HUES64 (cell line): Measurements from ENCODE around the gene SH2D4B.

ENCODE experiments used
- H3K27ac ChIP-seq: 2 replicates; pipeline ENCODE4 v1.7.0; 2013; ENCODE audit warnings: low read depth, low read length, inconsistent platforms
- H3K27me3 ChIP-seq: 2 replicates; pipeline ENCODE4 v1.6.1; 2013; ENCODE audit warnings: mild to moderate bottlenecking, low read length; ENCODE audit not compliant: insufficient read depth
- H3K36me3 ChIP-seq: 2 replicates; pipeline ENCODE4 v1.6.1; 2013; ENCODE audit warnings: mild to moderate bottlenecking, low read length; ENCODE audit not compliant: insufficient read depth
- H3K4me1 ChIP-seq: 2 replicates; pipeline ENCODE4 v1.6.1; 2013; ENCODE audit warnings: mild to moderate bottlenecking, low read length, moderate library complexity; ENCODE audit not compliant: insufficient read depth
- H3K4me3 ChIP-seq: 2 replicates; pipeline ENCODE4 v1.5.1; 2013; ENCODE audit warnings: mild to moderate bottlenecking, low read length, moderate library complexity
- H3K9ac ChIP-seq: 2 replicates; pipeline ENCODE4 v1.6.1; 2013; ENCODE audit warnings: mild to moderate bottlenecking, low read depth, low read length
- H3K9me3 ChIP-seq: 2 replicates; pipeline ENCODE4 v1.6.1; 2013; ENCODE audit warnings: low read depth, low read length; ENCODE audit not compliant: insufficient read depth
- WGBS: fragments of 150-250, 120-280 bp; methylation state at CpG from one replicate; pipeline ENCODE4 v1.1.7; 2013; ENCODE audit warnings: missing lambda C conversion rate; 5-methylcytosine and 5-hydroxymethylcytosine counted together

The SH2D4B gene

GRCh38 chr10:80555415-80555814 lies 17.7 kb downstream of the SH2D4B start:
- Histone ChIP-seq H3K9me3 (no peaks in the 10 kb centered on the region), H3K9ac (no peak overlapping the region), H3K36me3 (no peaks in the 10 kb centered on the region), H3K27ac (no peak overlapping the region), H3K27me3 (no peaks in the 10 kb centered on the region), H3K4me3 (no peak overlapping the region), H3K4me1 (peaks cover 10% of the 10 kb centered on the region; the same call in 1 of the 2 replicates)
- 50% methylated on average over 5 of the region's 5 CpGs for WGBS

GRCh38 chr10:80561950-80562349 lies 24.2 kb downstream of the SH2D4B start:
- H3K27ac ChIP-seq, result no peak overlapping the region
- no peaks in the 10 kb centered on the region for H3K27me3 ChIP-seq
- H3K4me1 ChIP-seq, result no peaks in the 10 kb centered on the region
- no peak overlapping the region for H3K9ac ChIP-seq
- no peaks in the 10 kb centered on the region for H3K36me3 ChIP-seq
- no peaks in the 10 kb centered on the region for H3K9me3 ChIP-seq
- no peak overlapping the region for H3K4me3 ChIP-seq

- H3K4me3 ChIP-seq, result no peak overlapping the region
- 95% methylated on average over 2 of the region's 2 CpGs for WGBS
- no peaks in the 10 kb centered on the region for H3K4me1 ChIP-seq
These were observed 29.6 kb downstream of the SH2D4B start for GRCh38 chr10:80567292-80567691.

GRCh38 chr10:80569131-80569895 lies 31.6 kb downstream of the SH2D4B start:
- no peaks in the 10 kb centered on the region for H3K27me3 ChIP-seq
- H3K36me3 ChIP-seq, result no peaks in the 10 kb centered on the region
- H3K4me3 ChIP-seq, result no peak overlapping the region
- H3K9ac ChIP-seq, result no peak overlapping the region
- H3K9me3 ChIP-seq, result no peaks in the 10 kb centered on the region
- H3K4me1 ChIP-seq, result no peaks in the 10 kb centered on the region
- 95% methylated on average over 14 of the region's 15 CpGs for WGBS
- H3K27ac ChIP-seq, result no peak overlapping the region

More at GRCh38 chr10:80567292-80567691, 29.6 kb downstream of the SH2D4B start:
- H3K9ac ChIP-seq, result no peak overlapping the region
- no peaks in the 10 kb centered on the region for H3K36me3 ChIP-seq
- no peaks in the 10 kb centered on the region for H3K9me3 ChIP-seq
- H3K27me3 ChIP-seq, result no peaks in the 10 kb centered on the region
- no peak overlapping the region for H3K27ac ChIP-seq

GRCh38 chr10:80571352-80571751 lies 33.6 kb downstream of the SH2D4B start:
- no peak overlapping the region for H3K4me3 ChIP-seq
- no peaks in the 10 kb centered on the region for H3K4me1 ChIP-seq
- no peaks in the 10 kb centered on the region for H3K27me3 ChIP-seq
- no peaks in the 10 kb centered on the region for H3K9me3 ChIP-seq
- no peak overlapping the region for H3K27ac ChIP-seq
- no peaks in the 10 kb centered on the region for H3K36me3 ChIP-seq
- 97% methylated on average over 9 of the region's 9 CpGs for WGBS
- H3K9ac ChIP-seq, result no peak overlapping the region

GRCh38 chr10:80579181-80579763 lies 41.6 kb downstream of the SH2D4B start:
- Histone ChIP-seq H3K36me3 (no peaks in the 10 kb centered on the region), H3K4me1 (no peaks in the 10 kb centered on the region), H3K4me3 (no peak overlapping the region), H3K27me3 (no peaks in the 10 kb centered on the region), H3K9ac (no peak overlapping the region), H3K27ac (no peak overlapping the region), H3K9me3 (0 out of 2 replicates have a peak, but pooled peaks cover 4% of the 10 kb centered on the region)
- 67% methylated on average over 5 of the region's 5 CpGs for WGBS

GRCh38 chr10:80579849-80580637 lies 42.3 kb downstream of the SH2D4B start:
- Histone ChIP-seq H3K4me3 (no peak overlapping the region), H3K4me1 (no peaks in the 10 kb centered on the region), H3K27me3 (no peaks in the 10 kb centered on the region), H3K27ac (no peak overlapping the region), H3K9ac (no peak overlapping the region), H3K9me3 (0 out of 2 replicates have a peak, but pooled peaks cover 4% of the 10 kb centered on the region), H3K36me3 (no peaks in the 10 kb centered on the region)
- WGBS, result 93% methylated on average over 5 of the region's 5 CpGs

- 0 out of 2 replicates have a peak, but pooled peaks cover 4% of the 10 kb centered on the region for H3K9me3 ChIP-seq
- H3K27me3 ChIP-seq, result no peaks in the 10 kb centered on the region
- H3K4me1 ChIP-seq, result no peaks in the 10 kb centered on the region
- H3K9ac ChIP-seq, result no peak overlapping the region
- 91% methylated on average over 7 of the region's 7 CpGs for WGBS
- H3K36me3 ChIP-seq, result no peaks in the 10 kb centered on the region
- no peak overlapping the region for H3K4me3 ChIP-seq
- H3K27ac ChIP-seq, result no peak overlapping the region
These were observed 43.2 kb downstream of the SH2D4B start for GRCh38 chr10:80580638-80581468.

- no peaks in the 10 kb centered on the region for H3K4me1 ChIP-seq
- no peak overlapping the region for H3K27ac ChIP-seq
- no peaks in the 10 kb centered on the region for H3K36me3 ChIP-seq
- no peak overlapping the region for H3K9ac ChIP-seq
- no peak overlapping the region for H3K4me3 ChIP-seq
- 0 out of 2 replicates have a peak, but pooled peaks cover 4% of the 10 kb centered on the region for H3K9me3 ChIP-seq
- WGBS, result 95% methylated on average over 5 of the region's 5 CpGs
- no peaks in the 10 kb centered on the region for H3K27me3 ChIP-seq
These were observed 43.8 kb downstream of the SH2D4B start for GRCh38 chr10:80581469-80581835.

- Histone ChIP-seq H3K27me3 (no peaks in the 10 kb centered on the region), H3K9me3 (no peaks in the 10 kb centered on the region), H3K9ac (no peak overlapping the region), H3K4me1 (no peaks in the 10 kb centered on the region), H3K27ac (no peak overlapping the region), H3K36me3 (no peaks in the 10 kb centered on the region), H3K4me3 (no peak overlapping the region)
- 85% methylated on average over 3 of the region's 3 CpGs for WGBS
These were observed 44.7 kb downstream of the SH2D4B start for GRCh38 chr10:80582286-80582960.
